Measurements from ENCODE around the gene MGAT4C.
"Not testable (repeated sequence)": the region's sequence is repeated elsewhere in the genome, so short reads cannot be mapped to it uniquely, and the experiment has no call there.

Gene MGAT4C

DNA sequence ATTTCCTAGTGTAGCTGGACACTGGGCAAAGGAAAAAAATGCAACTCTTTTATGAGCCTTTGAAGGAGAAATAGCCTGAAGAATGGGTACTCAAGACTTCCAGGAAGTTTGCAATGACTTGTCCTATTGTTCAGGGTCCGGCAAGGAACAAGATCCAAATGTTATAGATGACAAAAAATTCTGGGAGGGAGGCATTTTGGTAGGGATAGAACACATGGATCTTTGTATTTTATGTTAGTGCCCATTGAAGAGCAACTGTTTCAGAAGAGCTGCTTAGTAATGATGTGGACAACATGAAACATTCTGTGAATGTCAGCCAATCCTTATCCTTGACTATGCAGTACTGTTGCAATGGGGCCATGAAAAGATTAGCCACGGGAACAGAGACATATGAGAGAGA is 138.0 kb downstream of the MGAT4C start:
- DNase-seq = no peak

DNA sequence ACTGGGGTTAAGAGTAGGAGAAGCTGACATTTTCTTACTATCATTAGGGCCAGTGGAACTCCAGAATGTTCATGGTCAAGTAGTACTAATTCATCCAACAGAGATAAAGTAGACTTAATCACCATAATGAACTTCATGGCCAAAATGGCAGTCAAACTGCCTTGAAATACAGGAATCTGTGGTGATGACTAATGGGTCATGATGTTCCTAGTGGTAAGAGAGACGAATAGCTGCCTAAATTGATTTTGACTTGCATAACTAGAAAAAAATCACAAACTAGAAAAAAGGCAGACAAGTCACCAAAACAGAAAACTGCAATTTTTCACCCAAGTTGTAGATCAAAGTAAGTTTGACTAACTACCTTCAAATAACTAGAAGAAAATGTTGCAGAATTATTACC is 138.5 kb downstream of the MGAT4C start:
- no peak for DNase-seq

DNA sequence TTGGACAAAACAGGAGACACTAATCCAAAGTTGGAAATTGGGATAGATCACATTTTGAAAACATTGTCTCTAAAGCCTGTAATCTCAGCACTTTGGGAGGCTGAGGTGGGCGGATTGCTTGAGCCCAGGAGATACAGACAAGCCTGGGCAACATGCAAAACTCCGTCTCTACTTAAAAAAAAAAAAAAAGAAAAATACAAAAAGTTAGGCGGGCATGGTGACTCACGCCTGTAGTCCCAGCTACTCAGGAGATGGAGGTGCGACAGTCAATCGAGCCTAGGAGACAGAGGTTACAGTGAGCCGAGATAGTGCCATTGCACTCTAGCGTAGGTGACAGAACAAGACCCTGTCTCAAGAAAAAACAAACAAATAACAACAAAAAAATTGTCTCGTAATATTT is 152.1 kb downstream of the MGAT4C start:
- no peak for DNase-seq

DNA sequence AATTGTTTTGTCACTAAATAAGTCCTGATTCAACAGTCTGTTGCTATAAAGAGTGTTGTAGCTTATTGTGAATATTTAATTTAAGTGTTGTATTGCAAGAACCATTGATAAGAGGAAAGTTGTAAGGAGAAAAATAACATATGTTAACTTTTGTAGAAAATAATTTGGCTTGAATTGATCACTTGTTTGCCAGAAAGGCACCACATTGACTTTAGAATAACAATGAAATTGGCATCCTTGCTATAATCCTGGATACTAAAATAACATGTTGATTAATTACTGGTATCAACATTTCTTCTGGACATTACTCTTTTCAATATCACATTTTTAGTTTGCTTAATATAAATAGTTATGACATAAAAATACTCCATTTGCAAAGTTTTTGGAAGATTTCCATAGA is 159.0 kb downstream of the MGAT4C start:
- DNase-seq = no peak

DNA sequence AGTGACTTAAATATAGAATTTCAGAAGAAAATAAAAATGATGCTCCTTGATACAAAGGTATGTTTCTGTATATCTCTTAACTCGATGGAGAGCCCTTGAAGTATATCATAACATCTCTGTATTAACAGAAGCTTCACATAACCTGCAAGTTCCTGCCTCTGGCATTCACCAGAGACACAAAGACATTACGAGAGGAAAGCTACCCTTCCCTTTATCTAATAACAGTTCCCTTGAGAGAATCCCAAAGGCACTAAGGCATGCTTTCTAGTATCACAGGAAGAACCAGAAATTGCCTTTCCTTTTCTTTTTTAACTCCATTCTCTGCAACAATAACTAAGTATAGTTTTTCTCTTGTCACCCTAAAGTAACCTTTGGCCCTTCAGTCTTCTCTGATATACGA is 164.5 kb downstream of the MGAT4C start:
- DNase-seq = no peak

DNA sequence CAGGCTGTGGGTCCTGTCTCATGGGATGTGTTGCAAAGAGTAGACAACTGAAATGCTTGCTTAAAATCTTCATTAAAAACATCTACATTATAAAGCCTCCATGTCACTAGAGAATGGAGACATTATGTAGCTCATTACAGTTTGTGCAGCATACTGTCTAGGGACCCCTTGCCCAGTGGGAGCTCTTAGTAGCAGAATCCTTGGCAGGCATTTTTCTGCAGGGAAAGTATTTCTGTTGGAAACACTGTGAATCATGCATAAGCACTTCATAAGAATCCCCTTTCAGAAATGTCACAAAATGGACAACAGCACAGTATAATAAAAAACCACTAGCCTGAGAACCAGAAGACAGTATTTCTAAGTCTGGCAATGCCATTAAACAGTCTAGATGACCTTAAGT is 174.3 kb downstream of the MGAT4C start:
- DNase-seq = no peak

DNA sequence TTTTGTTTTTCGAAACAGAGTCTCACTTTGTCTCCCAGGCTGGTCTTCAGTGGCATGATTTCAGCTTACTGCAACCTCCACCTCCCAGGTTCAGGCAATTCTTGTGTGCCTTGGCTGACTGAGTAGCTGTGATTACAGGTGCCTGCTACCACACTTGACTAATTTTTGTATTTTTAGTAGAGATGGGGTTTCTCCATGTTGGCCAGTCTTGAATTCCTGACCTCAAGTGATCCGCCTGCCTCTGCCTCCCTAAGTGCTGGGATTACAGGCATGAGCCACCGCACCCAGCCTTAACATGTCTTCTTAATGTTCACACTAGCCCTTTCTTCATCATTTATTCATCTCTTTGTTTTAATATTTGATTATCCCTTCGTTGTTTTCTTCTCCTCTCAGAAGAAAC is 197.1 kb downstream of the MGAT4C start:
- not testable (repeated sequence) for DNase-seq

DNA sequence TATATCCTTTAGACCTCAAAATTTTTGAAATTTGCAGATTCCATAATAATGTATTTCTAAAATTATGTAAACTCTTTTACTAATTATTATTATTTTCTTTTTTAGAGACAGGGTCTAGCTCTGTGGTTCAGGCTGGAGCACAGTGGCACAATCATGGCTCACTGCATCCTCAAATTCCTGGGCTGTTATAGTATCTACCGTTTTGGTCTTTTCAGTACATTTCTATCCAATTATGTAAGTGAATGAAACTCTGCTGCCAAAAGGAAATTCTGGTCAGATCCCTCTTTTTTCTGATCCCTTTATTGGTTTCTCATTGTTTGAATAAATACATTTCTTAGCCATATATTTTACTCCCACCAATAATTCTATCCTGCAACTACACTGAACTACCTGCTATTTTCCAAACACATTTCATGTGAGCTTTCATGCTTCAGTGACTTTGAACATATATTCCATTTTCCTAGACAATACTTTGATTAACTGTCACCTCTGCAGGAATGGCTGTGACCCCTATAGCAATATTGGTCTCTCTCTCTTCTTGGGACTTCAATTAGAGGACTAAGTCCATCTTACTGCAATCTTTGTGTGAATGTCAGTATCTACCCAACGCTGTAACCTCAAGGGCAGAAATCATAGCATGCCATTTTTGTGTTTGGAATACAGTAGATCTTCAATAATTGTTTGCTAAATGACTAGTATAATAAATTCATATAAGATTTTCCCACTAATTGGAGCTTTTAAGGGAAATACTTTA is 198.9 kb downstream of the MGAT4C start:
- DNase-seq = no peak

DNA sequence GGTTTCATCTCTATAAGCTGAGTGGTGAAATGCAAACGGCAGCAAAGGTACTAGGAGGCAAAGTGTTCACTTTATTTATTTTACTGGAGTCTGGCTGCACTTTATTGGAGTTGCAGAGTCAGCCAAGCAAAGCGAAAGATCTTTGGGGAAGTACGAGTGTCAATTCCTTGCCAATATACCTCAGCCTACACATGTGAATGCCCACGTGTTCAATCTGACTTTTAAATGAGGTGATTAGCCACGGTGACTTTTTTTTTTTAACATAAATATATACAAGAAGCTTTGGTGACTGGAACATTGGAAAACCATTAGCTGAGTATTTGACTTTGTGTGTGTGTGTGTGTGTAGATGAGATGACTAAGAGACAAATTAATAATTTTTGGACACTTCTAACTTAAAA is 203.3 kb downstream of the MGAT4C start:
- no peak for DNase-seq

DNA sequence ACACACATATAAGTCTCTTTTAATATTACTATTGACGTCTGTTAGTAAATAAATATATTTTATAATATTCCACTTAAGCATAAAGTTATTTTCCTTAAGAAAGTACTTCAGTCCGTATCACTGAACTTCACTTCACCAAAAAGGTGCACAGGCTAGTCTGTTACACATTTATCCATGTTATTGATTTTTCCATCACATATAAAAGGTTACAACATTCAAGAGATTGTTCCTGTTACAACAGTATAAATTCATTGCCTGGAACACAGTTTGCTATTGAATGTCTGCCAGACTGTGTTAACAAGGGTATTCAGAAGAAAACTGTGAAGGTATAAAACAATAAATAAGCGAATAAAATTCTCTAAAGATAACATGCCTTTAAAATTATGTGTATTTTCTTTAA is 206.2 kb downstream of the MGAT4C start:
- DNase-seq = no peak

DNA sequence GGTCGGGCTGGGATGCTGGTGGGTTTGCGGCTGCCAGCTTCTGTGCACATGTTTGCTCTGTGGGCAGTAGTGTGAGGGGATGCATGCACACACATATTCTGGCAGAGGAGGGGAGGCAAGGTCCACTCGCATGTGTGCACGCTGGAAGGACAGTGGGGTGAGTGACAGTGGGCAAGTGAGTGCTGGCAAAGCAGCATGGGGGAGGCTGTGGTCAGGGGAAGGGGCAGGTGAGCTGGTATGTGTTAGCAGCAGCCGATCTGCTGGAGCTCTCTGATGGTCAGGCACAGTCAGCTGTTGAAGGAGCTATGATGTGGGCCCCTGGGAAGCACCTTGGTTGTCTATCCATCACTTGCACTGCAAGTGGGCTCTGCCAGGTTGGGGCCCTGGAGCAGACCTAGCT is 211.8 kb downstream of the MGAT4C start:
- no peak for DNase-seq

DNA sequence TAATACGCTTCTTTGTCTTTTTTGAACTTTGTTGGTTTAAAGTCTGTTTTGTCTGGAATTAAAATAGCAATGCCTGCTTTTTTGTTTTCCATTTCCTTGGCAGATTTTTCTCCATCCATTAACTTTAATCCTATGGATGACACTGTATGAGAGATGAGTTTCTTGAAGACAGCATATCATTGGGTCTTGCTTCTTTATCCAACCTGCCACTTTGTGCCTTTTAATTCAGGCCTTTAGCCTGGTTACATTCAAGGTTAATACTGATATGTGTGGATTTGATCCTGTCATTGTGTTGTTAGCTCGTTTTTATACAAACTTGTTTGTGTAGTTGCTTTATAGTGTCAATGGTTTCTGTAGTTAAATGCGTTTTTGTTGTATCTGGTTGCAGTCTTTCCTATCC is 214.1 kb downstream of the MGAT4C start:
- DNase-seq = no peak

DNA sequence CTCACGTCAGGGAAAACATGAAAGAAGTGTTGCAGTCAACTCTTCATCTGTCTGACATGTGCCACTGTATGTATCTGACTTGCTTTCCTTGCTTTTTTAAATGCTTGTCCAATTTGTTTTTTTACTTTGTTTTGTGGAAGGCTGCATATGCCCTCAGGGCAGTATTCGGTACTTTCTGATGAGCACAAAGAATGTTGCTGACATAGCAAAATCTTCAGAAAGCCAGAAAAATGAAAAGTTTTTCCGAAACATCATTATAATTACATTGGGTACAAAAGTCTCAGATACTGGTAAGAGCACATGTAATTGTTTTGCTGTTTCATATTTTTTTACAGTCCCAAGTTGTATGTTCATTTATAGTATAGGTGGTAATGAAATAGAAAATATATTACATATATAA is 237.8 kb downstream of the MGAT4C start:
- no peak for DNase-seq

DNA sequence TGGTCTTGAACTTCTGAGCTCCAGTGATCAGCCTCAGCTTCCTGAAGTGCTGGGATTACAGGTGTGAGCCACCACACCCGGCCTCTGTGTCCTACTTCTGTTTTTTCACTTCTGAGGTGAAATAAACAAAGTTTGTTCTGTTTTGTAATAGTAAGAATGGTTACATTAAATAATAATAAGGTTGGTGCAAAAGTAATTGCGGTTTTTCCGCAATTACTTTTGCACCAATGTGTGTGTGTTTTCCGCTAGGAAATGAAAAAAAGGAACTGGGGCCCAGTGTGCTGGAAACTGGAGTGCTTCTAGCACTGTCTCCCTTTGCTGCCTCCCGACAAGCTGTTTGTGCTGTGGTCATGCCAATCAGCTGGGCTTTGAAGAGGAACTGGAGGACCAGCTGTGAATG is 241.2 kb downstream of the MGAT4C start:
- DNase-seq = no peak

DNA sequence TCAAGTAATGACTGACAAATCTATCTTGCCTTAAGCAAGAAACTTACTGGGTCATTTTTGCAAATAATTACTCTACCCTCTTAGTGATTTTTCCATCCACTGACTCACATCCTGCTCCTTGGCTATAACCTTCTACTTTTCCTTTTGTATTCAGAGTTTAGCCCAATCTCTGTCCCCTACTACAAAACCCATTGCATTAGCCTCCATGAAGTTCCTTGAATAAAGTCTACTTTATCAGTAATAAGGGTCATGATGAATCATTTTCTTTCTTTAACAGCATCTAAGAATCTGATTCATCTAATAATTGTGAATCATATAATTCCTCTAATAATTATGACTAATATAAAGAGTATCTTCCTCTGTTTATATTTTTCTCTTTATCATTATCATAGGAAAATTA is 249.5 kb downstream of the MGAT4C start:
- DNase-seq = no peak

DNA sequence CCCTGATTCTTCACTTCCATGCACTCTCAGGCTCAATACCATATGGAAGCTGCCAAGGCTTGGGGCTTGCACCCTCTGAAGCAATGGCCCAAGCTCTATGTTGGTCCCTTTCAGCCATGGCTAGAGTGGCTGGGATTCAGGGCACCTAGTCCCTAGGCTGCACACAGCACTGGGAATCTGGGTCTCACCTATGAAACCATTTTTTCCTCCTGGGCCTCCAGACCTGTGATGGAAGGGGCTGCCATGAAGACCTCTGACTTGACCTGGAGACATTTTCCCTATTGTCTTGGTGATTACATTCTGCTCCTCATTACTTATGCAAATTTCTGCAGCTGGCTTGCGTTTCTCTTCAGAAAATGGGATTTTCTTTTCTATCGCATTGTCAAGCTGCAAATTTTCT is 258.1 kb downstream of the MGAT4C start:
- DNase-seq = no peak

DNA sequence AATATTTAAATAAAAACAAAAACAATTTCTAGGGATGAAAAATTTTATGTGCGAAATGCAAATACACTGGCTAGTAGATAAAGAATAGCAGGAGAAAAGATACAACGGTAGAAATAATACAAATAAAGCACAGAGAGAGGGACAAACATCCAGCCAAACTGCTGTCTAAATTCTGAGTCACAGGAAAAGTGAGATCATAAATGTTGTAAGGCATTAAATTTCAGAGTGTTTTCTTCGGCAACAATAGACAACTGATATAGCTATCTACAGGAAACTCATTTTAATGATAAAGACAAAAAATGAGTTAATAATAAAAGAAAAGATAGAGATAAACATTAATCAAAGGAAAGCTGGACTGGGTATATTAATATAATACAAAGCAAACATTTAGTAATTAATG is 259.9 kb downstream of the MGAT4C start:
- DNase-seq = no peak

DNA sequence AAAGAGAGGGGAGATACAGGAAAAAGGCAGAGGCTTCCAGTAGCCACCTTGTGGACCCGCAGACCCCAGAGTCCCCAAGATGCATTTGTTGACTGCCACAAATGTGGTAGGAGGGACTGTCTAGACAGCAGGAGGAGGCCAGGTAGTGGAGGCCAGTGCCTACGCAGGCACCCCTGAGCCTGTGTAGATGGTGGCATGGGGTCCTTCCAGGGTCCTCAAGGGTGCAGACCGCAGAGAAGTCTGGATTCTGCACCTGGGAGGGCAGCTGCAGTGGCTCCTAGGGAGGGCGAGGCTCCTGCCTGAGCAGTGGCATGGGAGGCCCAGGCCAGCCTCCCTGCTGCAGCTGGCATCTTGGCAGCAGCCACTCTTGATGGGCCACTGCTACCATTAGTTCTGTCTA is 262.4 kb downstream of the MGAT4C start:
- DNase-seq = no peak

DNA sequence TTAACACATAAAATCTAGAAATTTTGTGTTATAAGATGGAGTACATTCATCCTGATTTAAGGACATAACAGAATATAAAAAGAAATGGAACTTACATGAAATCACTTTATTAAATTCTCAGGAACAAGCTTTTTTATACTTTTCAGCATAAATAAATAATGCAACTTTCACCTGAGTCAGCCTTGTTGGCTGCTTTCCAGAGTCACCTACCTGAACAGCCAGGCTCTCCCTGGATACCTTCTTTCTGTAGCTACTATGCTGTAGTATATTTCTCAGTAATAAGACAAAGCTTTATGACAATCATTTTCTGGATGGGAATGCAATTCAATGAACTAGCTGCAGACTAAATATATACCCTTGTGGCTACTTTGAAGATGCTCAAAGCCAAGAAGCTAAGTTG is 270.2 kb downstream of the MGAT4C start:
- DNase-seq = no peak

DNA sequence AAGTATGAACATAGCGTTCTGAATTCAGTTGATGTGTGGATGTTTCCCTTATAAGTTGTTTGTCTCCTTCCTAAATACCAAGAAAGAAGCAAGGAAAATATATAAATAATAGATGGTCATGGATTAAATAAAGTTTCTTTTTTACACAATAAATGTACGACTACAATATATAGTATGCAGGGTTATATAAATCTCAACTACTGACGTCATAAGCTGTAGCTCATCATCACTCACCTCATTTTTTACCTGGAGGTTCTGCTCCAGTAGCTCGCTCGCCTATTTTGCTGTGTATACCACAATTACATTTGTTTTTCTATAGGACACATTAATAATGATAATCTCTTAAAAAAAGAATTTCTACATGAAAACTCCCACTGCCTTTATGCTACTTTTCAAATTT is 272.6 kb downstream of the MGAT4C start:
- DNase-seq = no peak

DNA sequence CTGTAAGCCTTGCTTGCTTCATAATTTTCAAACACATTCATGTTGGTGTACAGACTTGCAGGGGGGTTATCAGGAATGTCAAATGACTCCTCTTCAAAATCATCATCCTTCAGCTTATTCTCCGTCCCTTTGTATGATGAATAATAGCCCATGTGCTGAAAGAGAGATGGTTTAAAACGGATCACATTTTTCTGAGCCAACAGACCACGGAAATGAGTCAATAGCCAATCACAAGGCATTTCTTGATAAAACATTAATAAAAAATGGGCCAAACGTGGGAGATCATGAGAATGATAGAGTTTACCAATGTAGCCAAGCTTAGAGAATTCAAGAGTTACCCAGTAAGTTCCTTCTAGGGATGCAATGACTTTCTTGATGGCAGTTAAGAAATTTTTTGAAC is 276.6 kb downstream of the MGAT4C start:
- DNase-seq = no peak

DNA sequence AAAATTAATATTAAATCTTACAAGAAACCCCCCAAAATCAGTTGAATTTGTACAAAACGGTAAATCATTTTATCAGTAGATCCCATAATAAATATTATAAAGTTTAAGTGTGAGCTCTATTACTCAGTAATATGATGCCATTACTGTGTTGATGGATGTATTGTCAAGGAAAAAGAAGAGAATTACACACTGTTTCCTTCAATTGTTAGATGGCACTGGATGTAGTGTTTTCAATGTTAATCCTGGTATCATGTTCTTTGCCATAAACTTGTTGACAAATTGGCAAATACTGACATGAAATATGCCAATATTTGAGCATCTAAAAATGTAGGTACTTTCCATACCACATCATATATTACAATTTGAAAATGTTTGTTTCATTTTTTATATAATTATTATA is 280.5 kb downstream of the MGAT4C start:
- no peak for DNase-seq

DNA sequence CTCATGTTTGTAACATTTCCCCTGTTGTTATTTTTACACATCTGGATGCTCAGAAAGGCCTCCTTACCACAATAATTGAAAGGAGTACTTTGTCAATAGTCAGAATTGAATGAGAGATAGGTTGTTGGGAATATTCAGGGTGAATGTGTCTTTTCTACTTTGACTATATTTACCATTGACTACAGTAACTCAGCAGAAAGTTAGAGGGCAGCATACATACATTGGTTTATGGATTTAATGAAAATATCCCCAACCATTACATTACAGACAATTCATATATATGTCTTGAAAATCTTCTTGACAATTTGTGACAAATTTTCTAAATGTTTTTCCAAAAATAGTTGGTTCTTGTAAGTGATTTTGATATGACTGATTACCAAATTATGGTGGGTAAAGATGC is 284.4 kb downstream of the MGAT4C start:
- no peak for DNase-seq

DNA sequence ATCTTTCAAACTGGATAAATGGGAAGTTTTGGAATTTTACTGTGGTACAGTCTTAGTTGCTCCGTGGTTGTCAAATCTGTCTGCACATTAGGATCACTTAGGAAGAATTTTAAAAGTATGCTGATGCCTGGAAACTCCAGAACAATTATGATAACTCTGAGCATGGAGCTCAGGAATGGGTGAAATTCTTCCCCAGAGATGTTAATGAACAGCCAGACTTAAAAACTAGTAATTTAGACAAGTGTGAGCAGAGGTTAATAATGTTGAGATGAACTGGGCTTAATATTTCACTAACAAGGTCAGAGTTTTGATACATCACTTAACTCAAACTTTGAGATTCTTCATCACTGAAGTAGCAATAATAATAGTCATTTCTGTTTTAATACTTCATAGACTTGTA is 287.6 kb downstream of the MGAT4C start:
- DNase-seq = no peak

DNA sequence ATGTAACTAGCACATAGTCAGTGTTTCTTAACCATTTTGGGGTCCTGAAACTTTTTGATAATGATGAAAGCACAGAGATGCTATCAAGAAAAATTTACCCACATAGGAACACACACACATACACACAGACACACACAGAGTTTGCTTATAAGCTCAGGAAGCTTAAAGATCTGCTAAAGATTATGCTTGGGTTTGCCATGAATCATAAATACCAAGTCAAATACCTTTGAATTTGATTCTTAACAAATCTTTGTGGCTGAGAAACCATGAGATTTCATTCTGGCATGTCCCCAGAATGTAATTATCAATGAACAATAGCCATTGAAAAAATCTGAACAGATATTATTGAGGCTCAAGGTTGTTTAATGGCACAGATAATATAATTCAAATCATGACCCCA is 292.9 kb downstream of the MGAT4C start:
- no peak for DNase-seq

DNA sequence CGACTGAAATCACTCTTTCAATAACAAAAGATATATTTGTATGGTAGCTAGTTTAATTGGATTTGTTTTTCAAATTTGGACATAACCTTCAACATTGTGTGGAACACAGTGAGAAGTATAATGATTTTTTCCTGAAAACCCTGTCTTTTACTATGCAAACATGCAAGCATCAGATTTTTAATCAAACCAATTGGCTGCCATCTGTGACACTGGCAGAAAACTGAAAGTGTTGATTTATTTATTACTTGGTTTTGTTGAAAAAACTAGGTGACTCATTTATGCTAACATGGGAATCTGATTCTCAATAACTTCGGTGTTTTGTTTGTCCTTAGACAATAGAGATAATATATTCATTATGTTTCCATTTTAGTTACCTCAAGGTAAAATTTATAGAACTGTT is 300.1 kb downstream of the MGAT4C start:
- no peak for DNase-seq

All from GDM1 (cell line).